HEK293 (cell line): Measurements from ENCODE around the gene MFAP5.

ENCODE experiments used
- CTCF ChIA-PET: fragments of 350-600 bp; formaldehyde crosslinking; extraction: SDS; loops from one replicate; lab custom pipeline; 2021; ENCODE audit warnings: antibody characterized with exemption; lab: Yijun Ruan, JAX
- POLR2A ChIA-PET: fragments of 300-600 bp; formaldehyde crosslinking; extraction: SDS; loops from one replicate; lab custom pipeline; 2020; ENCODE audit warnings: antibody characterized with exemption, inconsistent platforms; lab: Yijun Ruan, JAX
- H3K27ac ChIP-seq: fragments of 200-500 bp; sonication (Bioruptor generic); 2 replicates; pipeline ENCODE4 v1.5.1; 2014; ENCODE audit warnings: low read depth, low read length, control low read depth, inconsistent platforms; ENCODE audit errors: extremely low read depth
- H3K36me3 ChIP-seq, 2 experiments: fragments of 200-500 bp in 1 of 2; sonication (Bioruptor generic) in 1 of 2; 1 replicate in 1 of 2; 2 replicates in 1 of 2; pipeline ENCODE4 v1.5.1; 2014 to 2017; ENCODE audit warnings: inconsistent platforms in 2 of 2, low read length in 2 of 2; ENCODE audit not compliant: control insufficient read depth in 2 of 2, insufficient read depth in 1 of 2
- H3K4me1 ChIP-seq: fragments of 200-500 bp; sonication (Bioruptor generic); 2 replicates; pipeline ENCODE4 v1.5.1; 2014; ENCODE audit warnings: mild to moderate bottlenecking, low read length, inconsistent platforms; ENCODE audit not compliant: control insufficient read depth, insufficient read depth
- H3K4me3 ChIP-seq: 2 replicates; pipeline ENCODE4 v1.5.1; 2011; ENCODE audit warnings: low read depth, mild to moderate bottlenecking, control low read depth, low read length, moderate library complexity
- H3K9me3 ChIP-seq: fragments of 200-500 bp; sonication (Bioruptor generic); 2 replicates; pipeline ENCODE4 v1.5.1; 2014; ENCODE audit warnings: low read depth, low read length, inconsistent platforms; ENCODE audit not compliant: control insufficient read depth, insufficient read depth
- GLIS2 ChIP-seq: fragments of 450-650 bp; formaldehyde crosslinking; IDR thresholded peaks from 2 replicates; pipeline ENCODE4 v1.5.1; 2016; ENCODE audit warnings: missing biosample characterization, missing genetic modification characterization
- KLF8 ChIP-seq: fragments of 450-650 bp; formaldehyde crosslinking; IDR thresholded peaks from 2 replicates; pipeline ENCODE4 v1.5.1; 2016; ENCODE audit warnings: missing biosample characterization, missing genetic modification characterization
- MEIS1 ChIP-seq: sonication (generic); formaldehyde crosslinking; IDR thresholded peaks from 2 replicates; pipeline ENCODE4 v1.8.1; 2022; ENCODE audit warnings: missing genetic modification reagents, mild to moderate bottlenecking, borderline replicate concordance
- PRDM4 ChIP-seq: fragments of 450-650 bp; formaldehyde crosslinking; IDR thresholded peaks from 2 replicates; pipeline ENCODE4 v1.5.1; 2017; ENCODE audit warnings: missing biosample characterization, missing genetic modification characterization
- PRDM6 ChIP-seq: fragments of 450-650 bp; formaldehyde crosslinking; IDR thresholded peaks from 2 replicates; pipeline ENCODE4 v1.5.1; 2017; ENCODE audit warnings: missing biosample characterization, missing genetic modification characterization
- SP7 ChIP-seq: fragments of 450-650 bp; formaldehyde crosslinking; IDR thresholded peaks from 2 replicates; pipeline ENCODE4 v1.5.1; 2016; ENCODE audit warnings: missing biosample characterization, missing genetic modification characterization
- TSHZ1 ChIP-seq: fragments of 450-650 bp; formaldehyde crosslinking; IDR thresholded peaks from 2 replicates; pipeline ENCODE4 v1.5.1; 2016; ENCODE audit warnings: missing biosample characterization, missing genetic modification characterization, borderline replicate concordance
- YY1 ChIP-seq: fragments of 450-650 bp; formaldehyde crosslinking; IDR thresholded peaks from 2 replicates; pipeline ENCODE4 v1.5.1; 2018; ENCODE audit warnings: missing biosample characterization, missing genetic modification characterization
- ZBTB1 ChIP-seq: fragments of 450-650 bp; formaldehyde crosslinking; IDR thresholded peaks from 2 replicates; pipeline ENCODE4 v1.5.1; 2016; ENCODE audit warnings: missing biosample characterization, missing genetic modification characterization
- ZEB2 ChIP-seq: fragments of 450-650 bp; formaldehyde crosslinking; IDR thresholded peaks from 2 replicates; pipeline ENCODE4 v1.5.1; 2016; ENCODE audit warnings: missing biosample characterization, missing genetic modification characterization
- ZFHX2 ChIP-seq: fragments of 450-650 bp; formaldehyde crosslinking; conservative IDR thresholded peaks from 2 replicates; pipeline ENCODE4 v1.5.1; 2016; ENCODE audit warnings: missing biosample characterization, missing genetic modification characterization
- ZIC2 ChIP-seq: fragments of 450-650 bp; formaldehyde crosslinking; IDR thresholded peaks from 2 replicates; pipeline ENCODE4 v1.5.1; 2016; ENCODE audit warnings: missing biosample characterization, missing genetic modification characterization
- ZNF121 ChIP-seq: fragments of 450-650 bp; formaldehyde crosslinking; IDR thresholded peaks from 2 replicates; pipeline ENCODE4 v1.5.1; 2016; ENCODE audit warnings: missing biosample characterization, missing genetic modification characterization
- ZNF221 ChIP-seq: fragments of 450-650 bp; formaldehyde crosslinking; IDR thresholded peaks from 2 replicates; pipeline ENCODE4 v1.5.1; 2017; ENCODE audit warnings: missing biosample characterization, missing genetic modification characterization, borderline replicate concordance
- ZNF335 ChIP-seq: fragments of 450-650 bp; formaldehyde crosslinking; conservative IDR thresholded peaks from 2 replicates; pipeline ENCODE4 v1.5.1; 2016; ENCODE audit warnings: missing biosample characterization, missing genetic modification characterization
- ZNF341 ChIP-seq: fragments of 450-650 bp; formaldehyde crosslinking; IDR thresholded peaks from 2 replicates; pipeline ENCODE4; 2016; ENCODE audit warnings: low read depth, missing biosample characterization, missing genetic modification characterization
- ZNF394 ChIP-seq: fragments of 450-650 bp; formaldehyde crosslinking; IDR thresholded peaks from 2 replicates; pipeline ENCODE4 v1.5.1; 2016; ENCODE audit warnings: missing biosample characterization, missing genetic modification characterization, mild to moderate bottlenecking, moderate library complexity, borderline replicate concordance
- ZNF624 ChIP-seq: fragments of 450-650 bp; formaldehyde crosslinking; IDR thresholded peaks from 2 replicates; pipeline ENCODE4 v1.5.1; 2017; ENCODE audit warnings: missing biosample characterization, missing genetic modification characterization
- ZSCAN30 ChIP-seq: fragments of 450-650 bp; IDR thresholded peaks from 2 replicates; pipeline ENCODE4 v1.5.1; 2018; ENCODE audit warnings: missing biosample characterization, mild to moderate bottlenecking, missing genetic modification characterization, moderate library complexity
- TF ChIP-seq, protein P1 (sequence below): fragments of 450-650 bp; formaldehyde crosslinking; optimal IDR thresholded peaks from 2 replicates; pipeline ENCODE3; 2016; ENCODE audit warnings: missing biosample characterization, mild to moderate bottlenecking, missing genetic modification characterization
- TF ChIP-seq, protein P2 (sequence below): fragments of 450-650 bp; formaldehyde crosslinking; IDR thresholded peaks from 2 replicates; pipeline ENCODE4 v1.5.1; 2016; ENCODE audit warnings: missing biosample characterization, missing genetic modification characterization

Gene MFAP5

GRCh38 chr12:8637666-8638065 is 25.0 kb downstream of the MFAP5 start:
- no peaks in the 10 kb centered on the region for H3K9me3 ChIP-seq
- TF ChIP-seq ZIC2 (tag by site-specific recombination) = peak; percentile 15; the same call in 1 of the 2 replicates
- no peak for TF ChIP-seq ZNF341
- no peak for TF ChIP-seq KLF8 (tag by site-specific recombination)
- H3K27ac ChIP-seq = no peak overlapping the region
- ChIA-PET CTCF (interaction anchor here (1.1 kb wide), 1 partner anchor 44 kb away, joined by 4 read pairs; no protein-coding TSS in a partner anchor), POLR2A (no interaction called here)
- no peaks in the 10 kb centered on the region for H3K4me1 ChIP-seq
- H3K4me3 ChIP-seq = no peak overlapping the region
- no peaks in the 10 kb centered on the region for H3K36me3 ChIP-seq

GRCh38 chr12:8637244-8637643 is 25.4 kb downstream of the MFAP5 start:
- no peak for TF ChIP-seq MEIS1 (CRISPR knock-in tag)
- no peak for TF ChIP-seq ZNF221 (tag by site-specific recombination)
- TF ChIP-seq, protein P1, sequence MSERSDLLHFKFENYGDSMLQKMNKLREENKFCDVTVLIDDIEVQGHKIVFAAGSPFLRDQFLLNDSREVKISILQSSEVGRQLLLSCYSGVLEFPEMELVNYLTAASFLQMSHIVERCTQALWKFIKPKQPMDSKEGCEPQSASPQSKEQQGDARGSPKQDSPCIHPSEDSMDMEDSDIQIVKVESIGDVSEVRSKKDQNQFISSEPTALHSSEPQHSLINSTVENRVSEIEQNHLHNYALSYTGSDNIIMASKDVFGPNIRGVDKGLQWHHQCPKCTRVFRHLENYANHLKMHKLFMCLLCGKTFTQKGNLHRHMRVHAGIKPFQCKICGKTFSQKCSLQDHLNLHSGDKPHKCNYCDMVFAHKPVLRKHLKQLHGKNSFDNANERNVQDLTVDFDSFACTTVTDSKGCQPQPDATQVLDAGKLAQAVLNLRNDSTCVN (tag by site-specific recombination) = no peak
- TF ChIP-seq ZNF335 (tag by site-specific recombination) = no peak
- TF ChIP-seq ZEB2 (tag by site-specific recombination) = no peak
- no peak for TF ChIP-seq ZBTB1 (tag by site-specific recombination)
- TF ChIP-seq ZNF394 (tag by site-specific recombination) = no peak
- no peak for TF ChIP-seq GLIS2 (tag by site-specific recombination)
- no peak for TF ChIP-seq ZSCAN30 (tag by site-specific recombination)
- no peak for TF ChIP-seq TSHZ1
- CTCF ChIA-PET = interaction anchor here (1.1 kb wide), 1 partner anchor 44 kb away, joined by 4 read pairs; no protein-coding TSS in a partner anchor
- POLR2A ChIA-PET = no interaction called here

GRCh38 chr12:8636581-8636980 is 26.0 kb downstream of the MFAP5 start:
- CTCF ChIA-PET = interaction anchor here (0.6 kb wide), 1 partner anchor 179 kb away, joined by 3 read pairs; no protein-coding TSS in a partner anchor
- Histone ChIP-seq H3K36me3 (no peaks in the 10 kb centered on the region), H3K27ac (no peak overlapping the region), H3K4me1 (no peaks in the 10 kb centered on the region), H3K4me3 (no peak overlapping the region), H3K9me3 (no peaks in the 10 kb centered on the region)
- POLR2A ChIA-PET = no interaction called here
- no peak for TF ChIP-seq YY1 (tag by site-specific recombination)
- TF ChIP-seq SP7 (tag by site-specific recombination) = no peak
- no peak for TF ChIP-seq PRDM4 (tag by site-specific recombination)
- TF ChIP-seq ZNF121 (tag by site-specific recombination) = no peak
- no peak for TF ChIP-seq ZNF624 (tag by site-specific recombination)
- TF ChIP-seq, protein P2, sequence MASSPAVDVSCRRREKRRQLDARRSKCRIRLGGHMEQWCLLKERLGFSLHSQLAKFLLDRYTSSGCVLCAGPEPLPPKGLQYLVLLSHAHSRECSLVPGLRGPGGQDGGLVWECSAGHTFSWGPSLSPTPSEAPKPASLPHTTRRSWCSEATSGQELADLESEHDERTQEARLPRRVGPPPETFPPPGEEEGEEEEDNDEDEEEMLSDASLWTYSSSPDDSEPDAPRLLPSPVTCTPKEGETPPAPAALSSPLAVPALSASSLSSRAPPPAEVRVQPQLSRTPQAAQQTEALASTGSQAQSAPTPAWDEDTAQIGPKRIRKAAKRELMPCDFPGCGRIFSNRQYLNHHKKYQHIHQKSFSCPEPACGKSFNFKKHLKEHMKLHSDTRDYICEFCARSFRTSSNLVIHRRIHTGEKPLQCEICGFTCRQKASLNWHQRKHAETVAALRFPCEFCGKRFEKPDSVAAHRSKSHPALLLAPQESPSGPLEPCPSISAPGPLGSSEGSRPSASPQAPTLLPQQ (tag by site-specific recombination) = no peak
- TF ChIP-seq ZFHX2 (tag by site-specific recombination) = no peak
- TF ChIP-seq PRDM6 (tag by site-specific recombination) = no peak

More at GRCh38 chr12:8637244-8637643, 25.4 kb downstream of the MFAP5 start:
- no peak overlapping the region for H3K27ac ChIP-seq
- no peaks in the 10 kb centered on the region for H3K4me1 ChIP-seq
- H3K4me3 ChIP-seq = no peak overlapping the region
- H3K36me3 ChIP-seq = no peaks in the 10 kb centered on the region
- no peaks in the 10 kb centered on the region for H3K9me3 ChIP-seq
